ENCODE results near the gene PIEZO1.

Gene PIEZO1

GRCh38 chr16:88737298-88738150 lies 47.5 kb downstream of the PIEZO1 start:
- DNase-seq (ENCODE audit: low read depth) = no peak

GRCh38 chr16:88736496-88736895 lies 48.5 kb downstream of the PIEZO1 start:
- DNase-seq (ENCODE audit: low read depth) = no peak

- DNase-seq (ENCODE audit: low read depth) = no peak
These were observed 48.9 kb downstream of the PIEZO1 start for GRCh38 chr16:88736088-88736487.

- DNase-seq (ENCODE audit: low read depth) = no peak
These were observed 49.4 kb downstream of the PIEZO1 start for GRCh38 chr16:88735616-88736015.

- no peak for DNase-seq (ENCODE audit: low read depth)
These were observed 49.9 kb downstream of the PIEZO1 start for GRCh38 chr16:88735121-88735520.

GRCh38 chr16:88734361-88734728 lies 50.7 kb downstream of the PIEZO1 start:
- DNase-seq (ENCODE audit: low read depth) = no peak

- DNase-seq (ENCODE audit: low read depth) = no peak
These were observed 51.2 kb downstream of the PIEZO1 start for GRCh38 chr16:88733630-88734360.

- DNase-seq (ENCODE audit: low read depth) = no peak
These were observed 52.1 kb downstream of the PIEZO1 start for GRCh38 chr16:88732961-88733294.

- DNase-seq (ENCODE audit: low read depth) = no peak
These were observed 52.7 kb downstream of the PIEZO1 start for GRCh38 chr16:88732172-88732960.

- no peak for DNase-seq (ENCODE audit: low read depth)
These were observed 53.3 kb downstream of the PIEZO1 start for GRCh38 chr16:88731699-88732098.

- no peak for DNase-seq (ENCODE audit: low read depth)
These were observed 54.1 kb downstream of the PIEZO1 start for GRCh38 chr16:88730632-88731607.

GRCh38 chr16:88727871-88728270 lies 57.1 kb downstream of the PIEZO1 start:
- DNase-seq (ENCODE audit: low read depth) = no peak

GRCh38 chr16:88726981-88727380 lies 58.0 kb downstream of the PIEZO1 start:
- no peak for DNase-seq (ENCODE audit: low read depth)

GRCh38 chr16:88726408-88726749 lies 58.6 kb downstream of the PIEZO1 start:
- no peak for DNase-seq (ENCODE audit: low read depth)

GRCh38 chr16:88725609-88726407 lies 59.2 kb downstream of the PIEZO1 start:
- no peak for DNase-seq (ENCODE audit: low read depth)

- no peak for DNase-seq (ENCODE audit: low read depth)
These were observed 60.0 kb downstream of the PIEZO1 start for GRCh38 chr16:88724855-88725555.

GRCh38 chr16:88723911-88724310 lies 61.1 kb downstream of the PIEZO1 start:
- DNase-seq (ENCODE audit: low read depth) = no peak

- no peak for DNase-seq (ENCODE audit: low read depth)
These were observed 61.5 kb downstream of the PIEZO1 start for GRCh38 chr16:88723507-88723887.

- DNase-seq (ENCODE audit: low read depth) = no peak
These were observed 62.1 kb downstream of the PIEZO1 start for GRCh38 chr16:88722784-88723506.
